HEK293 (cell line): ENCODE measurements around the gene TCF7L1.
"Not testable (repeated sequence)": the region's sequence is repeated elsewhere in the genome, so short reads cannot be mapped to it uniquely, and the experiment has no call there.

Source experiments
- CTCF ChIA-PET: fragments of 350-600 bp; formaldehyde crosslinking; extraction: SDS; loops from one replicate; lab custom pipeline; 2021; ENCODE audit warnings: antibody characterized with exemption; lab: Yijun Ruan, JAX
- POLR2A ChIA-PET: fragments of 300-600 bp; formaldehyde crosslinking; extraction: SDS; loops from one replicate; lab custom pipeline; 2020; ENCODE audit warnings: antibody characterized with exemption, inconsistent platforms; lab: Yijun Ruan, JAX
- H3K27ac ChIP-seq: fragments of 200-500 bp; sonication (Bioruptor generic); 2 replicates; pipeline ENCODE4 v1.5.1; 2014; ENCODE audit warnings: low read depth, low read length, control low read depth, inconsistent platforms; ENCODE audit errors: extremely low read depth
- H3K36me3 ChIP-seq, 2 experiments: fragments of 200-500 bp in 1 of 2; sonication (Bioruptor generic) in 1 of 2; 1 replicate in 1 of 2; 2 replicates in 1 of 2; pipeline ENCODE4 v1.5.1; 2014 to 2017; ENCODE audit warnings: inconsistent platforms in 2 of 2, low read length in 2 of 2; ENCODE audit not compliant: control insufficient read depth in 2 of 2, insufficient read depth in 1 of 2
- H3K4me1 ChIP-seq: fragments of 200-500 bp; sonication (Bioruptor generic); 2 replicates; pipeline ENCODE4 v1.5.1; 2014; ENCODE audit warnings: mild to moderate bottlenecking, low read length, inconsistent platforms; ENCODE audit not compliant: control insufficient read depth, insufficient read depth
- H3K4me3 ChIP-seq: 2 replicates; pipeline ENCODE4 v1.5.1; 2011; ENCODE audit warnings: low read depth, mild to moderate bottlenecking, control low read depth, low read length, moderate library complexity
- H3K9me3 ChIP-seq: fragments of 200-500 bp; sonication (Bioruptor generic); 2 replicates; pipeline ENCODE4 v1.5.1; 2014; ENCODE audit warnings: low read depth, low read length, inconsistent platforms; ENCODE audit not compliant: control insufficient read depth, insufficient read depth
- FEZF1 ChIP-seq: fragments of 450-650 bp; formaldehyde crosslinking; IDR thresholded peaks from 2 replicates; pipeline ENCODE4 v1.5.1; 2016; ENCODE audit warnings: missing biosample characterization, missing genetic modification characterization
- IKZF3 ChIP-seq: fragments of 450-650 bp; IDR thresholded peaks from 2 replicates; pipeline ENCODE4 v1.5.0; 2018; ENCODE audit warnings: missing biosample characterization, mild to moderate bottlenecking, missing genetic modification characterization, moderate library complexity
- TCF7L2 ChIP-seq: IDR thresholded peaks from 2 replicates; pipeline ENCODE4 v1.6.1; 2011; ENCODE audit warnings: low read depth, mild to moderate bottlenecking, inconsistent platforms, low read length, moderate library complexity, borderline replicate concordance
- ZBTB20 ChIP-seq: fragments of 450-650 bp; formaldehyde crosslinking; IDR thresholded peaks from 2 replicates; pipeline ENCODE4 v1.5.1; 2016; ENCODE audit warnings: missing biosample characterization, missing genetic modification characterization
- ZIC2 ChIP-seq: fragments of 450-650 bp; formaldehyde crosslinking; IDR thresholded peaks from 2 replicates; pipeline ENCODE4 v1.5.1; 2016; ENCODE audit warnings: missing biosample characterization, missing genetic modification characterization
- ZNF600 ChIP-seq: fragments of 450-650 bp; formaldehyde crosslinking; IDR thresholded peaks from 2 replicates; pipeline ENCODE4 v1.5.1; 2016; ENCODE audit warnings: missing biosample characterization, missing genetic modification characterization
- ZNF629 ChIP-seq: fragments of 450-650 bp; formaldehyde crosslinking; IDR thresholded peaks from 2 replicates; pipeline ENCODE4 v1.5.1; 2017; ENCODE audit warnings: missing biosample characterization, missing genetic modification characterization
- TF ChIP-seq, protein P1 (sequence below): fragments of 450-650 bp; formaldehyde crosslinking; IDR thresholded peaks from 2 replicates; pipeline ENCODE4 v1.5.1; 2016; ENCODE audit warnings: missing biosample characterization, missing genetic modification characterization

Gene TCF7L1

DNA sequence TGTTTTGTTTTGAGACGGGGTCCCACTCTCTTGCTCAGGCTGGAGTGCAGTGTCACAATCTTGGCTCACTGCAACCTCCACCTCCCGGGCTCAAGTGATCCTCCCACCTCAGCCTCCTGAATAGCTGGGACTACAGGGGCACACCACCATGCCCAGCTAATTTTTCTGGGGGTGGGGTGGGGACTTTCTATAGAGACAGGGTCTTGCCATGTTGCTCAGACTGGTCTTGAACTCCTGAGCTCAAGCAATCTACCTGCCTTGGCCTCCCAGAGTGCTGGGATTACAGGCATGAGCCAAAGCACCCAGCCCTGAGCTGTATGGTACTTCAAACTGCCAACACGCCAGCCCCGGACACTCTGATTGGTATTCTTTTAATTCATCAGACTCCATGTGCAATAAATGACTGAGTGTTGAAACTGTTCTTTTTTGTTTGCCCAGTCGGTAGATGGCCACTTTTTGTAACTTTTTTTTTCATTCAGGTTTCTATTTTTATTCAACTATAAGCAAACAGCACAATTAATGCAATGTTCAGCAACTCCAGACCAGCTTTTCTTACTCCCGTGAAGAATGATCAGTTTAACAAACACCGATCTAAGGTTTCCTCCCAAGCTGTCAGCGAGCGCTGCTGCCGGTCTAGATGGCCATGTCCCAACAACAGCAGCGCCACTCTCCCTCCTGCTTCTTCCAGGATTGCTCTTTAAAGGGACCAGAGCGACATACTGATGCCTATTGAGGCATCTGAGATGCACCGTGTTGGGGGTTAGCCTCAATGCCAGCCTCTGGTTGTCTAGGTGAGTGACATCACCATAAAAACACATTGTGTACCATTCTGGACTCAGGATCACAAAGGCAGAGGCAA lies 207.1 kb downstream of the TCF7L1 start:
- TF ChIP-seq FEZF1 (tag by site-specific recombination) (peak; percentile 23; the same call in 1 of the 2 replicates), ZNF600 (tag by site-specific recombination) (peak; percentile 37; the same call in 1 of the 2 replicates), IKZF3 (tag by site-specific recombination) (no peak)
- POLR2A ChIA-PET: interaction anchor here (0.8 to 2.0 kb wide), 3 partner anchors 12 to 128 kb away, joined by 3 to 10 read pairs (median 6); partner anchors contain the start of genes ELMOD3, RETSAT and TGOLN2
- no peaks in the 10 kb centered on the region for H3K4me1 ChIP-seq
- peaks cover 0 to 25% of the 10 kb centered on the region in 2 experiments; a peak in 1 of 3 replicates for H3K36me3 ChIP-seq
- H3K9me3 ChIP-seq: no peaks in the 10 kb centered on the region
- CTCF ChIA-PET: interaction anchor here (0.6 to 0.9 kb wide), 3 partner anchors 13 to 293 kb away, joined by 3 to 4 read pairs (median 3); no protein-coding TSS in a partner anchor
- H3K27ac ChIP-seq: no peak overlapping the region
- H3K4me3 ChIP-seq: no peak overlapping the region

- POLR2A ChIA-PET: interaction anchor here (0.8 to 1.1 kb wide), 2 partner anchors 13 to 130 kb away, joined by 3 to 4 read pairs; partner anchors contain the start of genes ELMOD3 and RETSAT
- H3K27ac ChIP-seq: no peak overlapping the region
- H3K4me3 ChIP-seq: no peak overlapping the region
- no peaks in the 10 kb centered on the region for H3K9me3 ChIP-seq
- TF ChIP-seq, protein P1, sequence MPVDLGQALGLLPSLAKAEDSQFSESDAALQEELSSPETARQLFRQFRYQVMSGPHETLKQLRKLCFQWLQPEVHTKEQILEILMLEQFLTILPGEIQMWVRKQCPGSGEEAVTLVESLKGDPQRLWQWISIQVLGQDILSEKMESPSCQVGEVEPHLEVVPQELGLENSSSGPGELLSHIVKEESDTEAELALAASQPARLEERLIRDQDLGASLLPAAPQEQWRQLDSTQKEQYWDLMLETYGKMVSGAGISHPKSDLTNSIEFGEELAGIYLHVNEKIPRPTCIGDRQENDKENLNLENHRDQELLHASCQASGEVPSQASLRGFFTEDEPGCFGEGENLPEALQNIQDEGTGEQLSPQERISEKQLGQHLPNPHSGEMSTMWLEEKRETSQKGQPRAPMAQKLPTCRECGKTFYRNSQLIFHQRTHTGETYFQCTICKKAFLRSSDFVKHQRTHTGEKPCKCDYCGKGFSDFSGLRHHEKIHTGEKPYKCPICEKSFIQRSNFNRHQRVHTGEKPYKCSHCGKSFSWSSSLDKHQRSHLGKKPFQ (tag by site-specific recombination): no peak
- peak; percentile 17; the same call in 1 of the 2 replicates for TF ChIP-seq ZNF629 (tag by site-specific recombination)
- CTCF ChIA-PET: interaction anchor here (0.6 to 1.5 kb wide), 3 partner anchors 41 to 324 kb away, joined by 3 to 5 read pairs (median 4); no protein-coding TSS in a partner anchor
- no peaks in the 10 kb centered on the region for H3K4me1 ChIP-seq
- H3K36me3 ChIP-seq: peaks cover 0 to 37% of the 10 kb centered on the region in 2 experiments; a peak in 2 of 3 replicates
Observed at GRCh38 chr2:85341269-85342029, 208.3 kb downstream of the TCF7L1 start.

DNA sequence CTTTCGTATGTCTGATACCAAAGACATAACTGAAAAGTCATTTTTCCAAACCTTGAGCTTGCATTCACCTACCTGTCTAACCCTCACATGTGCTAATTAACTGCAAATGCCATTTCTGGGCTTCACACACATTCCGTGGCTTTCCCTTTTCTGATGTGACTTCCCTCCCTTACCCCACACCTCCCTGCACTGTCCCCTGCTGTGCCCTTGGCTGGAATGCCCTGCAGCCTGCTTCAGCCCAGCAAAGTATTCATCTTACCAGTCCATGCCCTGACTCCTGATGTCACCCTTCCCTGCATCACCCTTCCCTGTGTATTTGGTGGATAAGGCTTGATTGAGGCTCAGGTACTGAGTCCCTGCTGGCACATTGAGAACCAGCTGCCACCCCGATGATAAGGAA lies 209.0 kb downstream of the TCF7L1 start:
- peaks cover 1 to 44% of the 10 kb centered on the region in 2 experiments; a peak in 2 of 3 replicates for H3K36me3 ChIP-seq
- ChIA-PET POLR2A (interaction anchor here (1.1 kb wide), 1 partner anchor 12 kb away, joined by 4 read pairs; the partner anchor contains the start of genes ELMOD3 and RETSAT), CTCF (interaction anchor here (0.6 to 1.5 kb wide), 3 partner anchors 41 to 325 kb away, joined by 3 to 5 read pairs (median 4); no protein-coding TSS in a partner anchor)
- no peak overlapping the region for H3K27ac ChIP-seq
- H3K4me1 ChIP-seq: no peaks in the 10 kb centered on the region
- no peaks in the 10 kb centered on the region for H3K9me3 ChIP-seq
- TF ChIP-seq TCF7L2 (no peak), ZBTB20 (tag by site-specific recombination) (peak; percentile 41; the same call in 1 of the 2 replicates), ZIC2 (peak; percentile 34; the same call in 1 of the 2 replicates)
- no peak overlapping the region for H3K4me3 ChIP-seq

- CTCF ChIA-PET, H3K9me3 ChIP-seq, H3K4me3 ChIP-seq, POLR2A ChIA-PET, H3K27ac ChIP-seq, H3K4me1 ChIP-seq: not testable (repeated sequence)
- peaks cover 6 to 44% of the 10 kb centered on the region in 2 experiments; a peak in 2 of 3 replicates for H3K36me3 ChIP-seq
Observed at GRCh38 chr2:85343207-85343895, 210.2 kb downstream of the TCF7L1 start.
